ENCODE results near the gene SAMSN1. TPM values are rescaled to one million over a fixed set of nuclear protein-coding genes. Genes with fewer than 3 reads are reported as not detected.

Gene SAMSN1
- total and polyA plus RNA-seq, 9 of the 15 experiments (the other 6 are each of a cell fraction or from before 2014, with no cell fraction given), result 101 to 223 (median 159) TPM

DNA sequence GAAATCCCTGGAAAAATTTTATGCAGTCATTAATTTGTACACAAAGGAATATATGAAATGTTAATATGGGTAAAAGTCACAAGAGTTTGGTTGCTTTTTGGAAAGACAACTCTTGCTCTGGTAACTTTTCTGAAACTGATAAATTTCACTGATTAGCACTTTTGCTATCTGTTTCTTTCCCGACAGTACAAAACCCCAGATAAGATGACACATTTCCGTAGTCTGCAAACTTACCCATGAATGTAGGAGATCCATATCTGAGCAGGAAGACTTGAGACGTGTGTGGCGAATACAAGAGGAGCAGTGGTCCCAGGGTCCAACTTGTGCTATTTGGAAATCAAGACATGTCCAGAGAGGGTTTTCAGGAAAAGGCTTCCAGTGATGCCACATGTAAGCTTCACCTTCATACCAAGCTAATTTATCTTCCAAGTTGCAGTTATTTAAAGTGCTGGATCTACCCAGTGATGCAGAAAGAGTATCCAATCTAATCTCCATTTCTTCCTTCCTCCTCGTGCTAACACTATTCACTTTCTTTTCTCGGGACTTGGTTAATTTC, 35.9 kb upstream of the SAMSN1 start (continued):
- TF ChIP-seq CBFB (CRISPR knock-in tag; IDR thresholded peaks at IDR 0.05) (no peak), HNRNPLL (IDR thresholded peaks at IDR 0.05; ENCODE audit: low read depth, low read length, poor library complexity, severe bottlenecking) (no peak), RBM14 (IDR thresholded peaks at IDR 0.05; ENCODE audit: borderline replicate concordance, insufficient read depth, low read depth, low read length) (no peak), POLR2A (conservative IDR thresholded peaks at IDR 0.05) (peak; percentile 55), ERF (CRISPR knock-in tag; IDR thresholded peaks at IDR 0.05) (no peak), GATA2 (CRISPR knock-in tag; IDR thresholded peaks at IDR 0.05) (peak; percentile 84; the same call in 1 of the 2 replicates), TEAD2 (tag; IDR thresholded peaks at IDR 0.05) (no peak), ZNF584 (CRISPR knock-in tag; IDR thresholded peaks at IDR 0.05; ENCODE audit: low read depth) (no peak), STAG1 (CRISPR knock-in tag; IDR thresholded peaks at IDR 0.05; ENCODE audit: borderline replicate concordance) (no peak), ZNF146 (CRISPR knock-in tag; IDR thresholded peaks at IDR 0.05; ENCODE audit: unreplicated experiment) (no peak), ASH1L (IDR thresholded peaks at IDR 0.05; ENCODE audit: borderline replicate concordance, low read depth, partially characterized antibody) (no peak), PHF20 (IDR thresholded peaks at IDR 0.05; ENCODE audit: partially characterized antibody) (no peak), HNRNPL (IDR thresholded peaks at IDR 0.05; ENCODE audit: low read depth, low read length) (no peak), RUNX1 (IDR thresholded peaks at IDR 0.05; ENCODE audit: low read depth) (no peak)
- TF ChIP-seq, protein P1, sequence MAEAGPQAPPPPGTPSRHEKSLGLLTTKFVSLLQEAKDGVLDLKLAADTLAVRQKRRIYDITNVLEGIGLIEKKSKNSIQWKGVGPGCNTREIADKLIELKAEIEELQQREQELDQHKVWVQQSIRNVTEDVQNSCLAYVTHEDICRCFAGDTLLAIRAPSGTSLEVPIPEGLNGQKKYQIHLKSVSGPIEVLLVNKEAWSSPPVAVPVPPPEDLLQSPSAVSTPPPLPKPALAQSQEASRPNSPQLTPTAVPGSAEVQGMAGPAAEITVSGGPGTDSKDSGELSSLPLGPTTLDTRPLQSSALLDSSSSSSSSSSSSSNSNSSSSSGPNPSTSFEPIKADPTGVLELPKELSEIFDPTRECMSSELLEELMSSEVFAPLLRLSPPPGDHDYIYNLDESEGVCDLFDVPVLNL (CRISPR knock-in tag; IDR thresholded peaks at IDR 0.05; ENCODE audit: low read depth), result no peak
- TF ChIP-seq, protein P2, sequence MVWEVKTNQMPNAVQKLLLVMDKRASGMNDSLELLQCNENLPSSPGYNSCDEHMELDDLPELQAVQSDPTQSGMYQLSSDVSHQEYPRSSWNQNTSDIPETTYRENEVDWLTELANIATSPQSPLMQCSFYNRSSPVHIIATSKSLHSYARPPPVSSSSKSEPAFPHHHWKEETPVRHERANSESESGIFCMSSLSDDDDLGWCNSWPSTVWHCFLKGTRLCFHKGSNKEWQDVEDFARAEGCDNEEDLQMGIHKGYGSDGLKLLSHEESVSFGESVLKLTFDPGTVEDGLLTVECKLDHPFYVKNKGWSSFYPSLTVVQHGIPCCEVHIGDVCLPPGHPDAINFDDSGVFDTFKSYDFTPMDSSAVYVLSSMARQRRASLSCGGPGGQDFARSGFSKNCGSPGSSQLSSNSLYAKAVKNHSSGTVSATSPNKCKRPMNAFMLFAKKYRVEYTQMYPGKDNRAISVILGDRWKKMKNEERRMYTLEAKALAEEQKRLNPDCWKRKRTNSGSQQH (CRISPR knock-in tag; IDR thresholded peaks at IDR 0.05), result no peak
- TF ChIP-seq, protein P3, sequence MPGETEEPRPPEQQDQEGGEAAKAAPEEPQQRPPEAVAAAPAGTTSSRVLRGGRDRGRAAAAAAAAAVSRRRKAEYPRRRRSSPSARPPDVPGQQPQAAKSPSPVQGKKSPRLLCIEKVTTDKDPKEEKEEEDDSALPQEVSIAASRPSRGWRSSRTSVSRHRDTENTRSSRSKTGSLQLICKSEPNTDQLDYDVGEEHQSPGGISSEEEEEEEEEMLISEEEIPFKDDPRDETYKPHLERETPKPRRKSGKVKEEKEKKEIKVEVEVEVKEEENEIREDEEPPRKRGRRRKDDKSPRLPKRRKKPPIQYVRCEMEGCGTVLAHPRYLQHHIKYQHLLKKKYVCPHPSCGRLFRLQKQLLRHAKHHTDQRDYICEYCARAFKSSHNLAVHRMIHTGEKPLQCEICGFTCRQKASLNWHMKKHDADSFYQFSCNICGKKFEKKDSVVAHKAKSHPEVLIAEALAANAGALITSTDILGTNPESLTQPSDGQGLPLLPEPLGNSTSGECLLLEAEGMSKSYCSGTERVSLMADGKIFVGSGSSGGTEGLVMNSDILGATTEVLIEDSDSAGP (CRISPR knock-in tag; IDR thresholded peaks at IDR 0.05), result no peak
- TF ChIP-seq, protein P4, sequence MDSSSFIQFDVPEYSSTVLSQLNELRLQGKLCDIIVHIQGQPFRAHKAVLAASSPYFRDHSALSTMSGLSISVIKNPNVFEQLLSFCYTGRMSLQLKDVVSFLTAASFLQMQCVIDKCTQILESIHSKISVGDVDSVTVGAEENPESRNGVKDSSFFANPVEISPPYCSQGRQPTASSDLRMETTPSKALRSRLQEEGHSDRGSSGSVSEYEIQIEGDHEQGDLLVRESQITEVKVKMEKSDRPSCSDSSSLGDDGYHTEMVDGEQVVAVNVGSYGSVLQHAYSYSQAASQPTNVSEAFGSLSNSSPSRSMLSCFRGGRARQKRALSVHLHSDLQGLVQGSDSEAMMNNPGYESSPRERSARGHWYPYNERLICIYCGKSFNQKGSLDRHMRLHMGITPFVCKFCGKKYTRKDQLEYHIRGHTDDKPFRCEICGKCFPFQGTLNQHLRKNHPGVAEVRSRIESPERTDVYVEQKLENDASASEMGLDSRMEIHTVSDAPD (CRISPR knock-in tag; IDR thresholded peaks at IDR 0.05), result no peak
- TF ChIP-seq, protein P5, sequence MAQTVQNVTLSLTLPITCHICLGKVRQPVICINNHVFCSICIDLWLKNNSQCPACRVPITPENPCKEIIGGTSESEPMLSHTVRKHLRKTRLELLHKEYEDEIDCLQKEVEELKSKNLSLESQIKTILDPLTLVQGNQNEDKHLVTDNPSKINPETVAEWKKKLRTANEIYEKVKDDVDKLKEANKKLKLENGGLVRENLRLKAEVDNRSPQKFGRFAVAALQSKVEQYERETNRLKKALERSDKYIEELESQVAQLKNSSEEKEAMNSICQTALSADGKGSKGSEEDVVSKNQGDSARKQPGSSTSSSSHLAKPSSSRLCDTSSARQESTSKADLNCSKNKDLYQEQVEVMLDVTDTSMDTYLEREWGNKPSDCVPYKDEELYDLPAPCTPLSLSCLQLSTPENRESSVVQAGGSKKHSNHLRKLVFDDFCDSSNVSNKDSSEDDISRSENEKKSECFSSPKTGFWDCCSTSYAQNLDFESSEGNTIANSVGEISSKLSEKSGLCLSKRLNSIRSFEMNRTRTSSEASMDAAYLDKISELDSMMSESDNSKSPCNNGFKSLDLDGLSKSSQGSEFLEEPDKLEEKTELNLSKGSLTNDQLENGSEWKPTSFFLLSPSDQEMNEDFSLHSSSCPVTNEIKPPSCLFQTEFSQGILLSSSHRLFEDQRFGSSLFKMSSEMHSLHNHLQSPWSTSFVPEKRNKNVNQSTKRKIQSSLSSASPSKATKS (CRISPR knock-in tag; IDR thresholded peaks at IDR 0.05), result no peak
- TF ChIP-seq, protein P6, sequence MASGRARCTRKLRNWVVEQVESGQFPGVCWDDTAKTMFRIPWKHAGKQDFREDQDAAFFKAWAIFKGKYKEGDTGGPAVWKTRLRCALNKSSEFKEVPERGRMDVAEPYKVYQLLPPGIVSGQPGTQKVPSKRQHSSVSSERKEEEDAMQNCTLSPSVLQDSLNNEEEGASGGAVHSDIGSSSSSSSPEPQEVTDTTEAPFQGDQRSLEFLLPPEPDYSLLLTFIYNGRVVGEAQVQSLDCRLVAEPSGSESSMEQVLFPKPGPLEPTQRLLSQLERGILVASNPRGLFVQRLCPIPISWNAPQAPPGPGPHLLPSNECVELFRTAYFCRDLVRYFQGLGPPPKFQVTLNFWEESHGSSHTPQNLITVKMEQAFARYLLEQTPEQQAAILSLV (tag; IDR thresholded peaks at IDR 0.05), result no peak

Measured in K562 (cell line).